NT2/D1 (cell line): ENCODE data around the gene LUC7L2.

Source experiments
- SUZ12 ChIP-seq: IDR thresholded peaks from 2 replicates; pipeline ENCODE4 v1.6.1; 2011; ENCODE audit not compliant: insufficient read length, insufficient read depth; ENCODE audit errors: extremely low read depth
- ZNF274 ChIP-seq: IDR thresholded peaks from 2 replicates; pipeline ENCODE4 v1.6.1; 2011; ENCODE audit warnings: mild to moderate bottlenecking, low read depth, low read length

GRCh38 chr7:139387594-139387993, 27.9 kb downstream of the LUC7L2 start:
- TF ChIP-seq SUZ12, result no peak
- TF ChIP-seq ZNF274, result no peak
